Skeletal muscle satellite cell (primary cell): ENCODE data around the gene LTBP2.

Source experiments
- H3K27me3 ChIP-seq: 2 replicates; pipeline ENCODE4 v1.7.0; 2013; ENCODE audit warnings: low read length; ENCODE audit not compliant: control insufficient read depth, insufficient read depth
- H3K36me3 ChIP-seq: 2 replicates; pipeline ENCODE4 v1.7.0; 2013; ENCODE audit warnings: mild to moderate bottlenecking, control low read depth, low read length; ENCODE audit not compliant: insufficient read depth
- H3K4me1 ChIP-seq: 2 replicates; pipeline ENCODE4 v1.7.0; 2013; ENCODE audit warnings: low read length; ENCODE audit not compliant: control insufficient read depth, insufficient read depth
- H3K4me2 ChIP-seq: 2 replicates; pipeline ENCODE4 v1.7.0; 2013; ENCODE audit warnings: mild to moderate bottlenecking, low read length
- H3K4me3 ChIP-seq: 2 replicates; pipeline ENCODE4 v1.7.0; 2013; ENCODE audit warnings: low read length
- H3K9ac ChIP-seq: 2 replicates; pipeline ENCODE4 v1.7.0; 2013; ENCODE audit warnings: mild to moderate bottlenecking, low read depth, low read length, moderate library complexity
- H3K9me3 ChIP-seq: replicated peaks from 2 replicates; pipeline ENCODE4 v1.7.0; 2013; ENCODE audit warnings: mild to moderate bottlenecking, control low read depth, low read length

LTBP2 gene

GRCh38 chr14:74649673-74650072 lies 37.6 kb upstream of the LTBP2 start:
- peaks cover 3% of the 10 kb centered on the region for H3K36me3 ChIP-seq
- no peaks in the 10 kb centered on the region for H3K27me3 ChIP-seq
- H3K9me3 ChIP-seq, result no peaks in the 10 kb centered on the region
- no peak overlapping the region for H3K9ac ChIP-seq
- peaks cover 26% of the 10 kb centered on the region for H3K4me1 ChIP-seq
- H3K4me3 ChIP-seq, result no peak overlapping the region
- no peak overlapping the region for H3K4me2 ChIP-seq

GRCh38 chr14:74649167-74649566 lies 37.1 kb upstream of the LTBP2 start:
- Histone ChIP-seq H3K4me2 (no peak overlapping the region), H3K27me3 (no peaks in the 10 kb centered on the region), H3K4me3 (no peak overlapping the region), H3K4me1 (peaks cover 24% of the 10 kb centered on the region), H3K9me3 (no peaks in the 10 kb centered on the region), H3K9ac (no peak overlapping the region), H3K36me3 (peaks cover 3% of the 10 kb centered on the region)

- Histone ChIP-seq H3K4me2 (no peak overlapping the region), H3K27me3 (no peaks in the 10 kb centered on the region), H3K9me3 (no peaks in the 10 kb centered on the region), H3K36me3 (peaks cover 3% of the 10 kb centered on the region), H3K4me1 (peaks cover 19% of the 10 kb centered on the region), H3K9ac (no peak overlapping the region), H3K4me3 (no peak overlapping the region)
These were observed 36.6 kb upstream of the LTBP2 start for GRCh38 chr14:74648601-74649000.

DNA sequence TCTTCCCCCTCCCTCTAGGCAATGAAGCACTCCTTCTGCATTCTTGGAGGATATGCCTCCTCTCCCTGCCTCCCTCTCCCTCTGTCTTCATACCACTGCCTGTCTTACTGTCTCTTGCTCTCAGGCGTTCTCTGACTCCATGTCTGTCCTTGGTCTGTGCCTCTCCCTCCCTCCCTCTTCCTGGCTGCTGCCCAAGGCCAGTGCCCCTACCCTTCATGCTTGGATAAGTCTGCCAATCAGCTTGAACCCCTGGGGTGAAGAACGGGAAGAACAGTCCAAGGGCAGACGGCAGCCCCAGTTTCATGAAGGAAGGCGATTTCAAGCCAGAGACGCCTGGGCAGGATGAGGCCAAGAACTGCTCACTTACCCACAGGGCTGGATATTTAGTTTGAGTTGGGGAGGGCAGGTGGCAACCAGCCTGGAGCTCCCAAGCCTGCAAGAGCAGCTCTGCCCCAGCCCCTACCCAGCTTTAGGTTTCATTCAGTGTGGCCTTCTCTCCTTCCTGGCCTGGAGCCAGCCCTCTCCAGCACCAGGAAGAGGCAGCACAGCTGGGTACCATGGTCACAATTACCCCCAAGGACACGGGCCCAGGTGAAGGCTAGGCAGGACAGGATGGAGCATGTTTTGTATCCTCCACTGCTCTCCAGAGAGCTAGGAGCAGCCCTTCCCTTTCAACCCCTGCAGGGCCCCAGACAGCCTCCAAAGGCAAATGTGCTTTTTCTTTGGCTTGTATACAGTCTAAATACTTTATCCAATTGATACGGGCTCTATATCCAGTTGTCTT lies 35.8 kb upstream of the LTBP2 start:
- H3K9me3 ChIP-seq, result no peaks in the 10 kb centered on the region
- no peak overlapping the region for H3K9ac ChIP-seq
- H3K36me3 ChIP-seq, result peaks cover 2% of the 10 kb centered on the region
- H3K4me2 ChIP-seq, result no peak overlapping the region
- peaks cover 19% of the 10 kb centered on the region for H3K4me1 ChIP-seq
- no peaks in the 10 kb centered on the region for H3K27me3 ChIP-seq
- H3K4me3 ChIP-seq, result no peak overlapping the region

DNA sequence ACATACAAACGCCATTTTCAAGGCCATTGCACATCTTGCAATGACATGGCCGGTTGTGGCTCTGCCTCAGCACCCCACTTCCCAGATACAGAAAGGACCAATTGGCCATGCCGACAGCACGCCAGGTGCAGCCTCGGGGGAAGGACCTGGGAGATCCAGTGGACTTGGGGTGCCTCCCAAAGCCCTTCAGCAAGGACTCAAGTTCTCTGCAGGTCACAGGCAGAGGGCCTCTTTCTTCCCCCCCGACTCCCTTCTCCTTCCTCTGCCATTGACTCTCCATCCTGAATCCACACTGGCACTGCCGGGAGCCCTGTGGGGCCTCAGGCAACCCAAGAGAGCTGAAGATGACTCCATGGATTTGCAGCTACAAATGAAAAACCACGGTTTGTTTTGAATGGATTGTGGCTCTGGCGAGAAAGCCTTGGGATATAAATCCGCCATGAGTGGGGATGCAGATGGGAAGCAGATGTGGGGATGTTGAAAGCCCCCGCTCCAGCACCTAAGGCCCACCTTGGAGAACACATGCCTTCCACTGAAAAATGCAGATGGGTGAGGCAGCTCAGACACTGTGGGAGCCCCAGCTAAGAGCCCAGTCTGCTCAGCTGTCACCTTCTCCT lies 35.1 kb upstream of the LTBP2 start:
- no peaks in the 10 kb centered on the region for H3K9me3 ChIP-seq
- no peak overlapping the region for H3K9ac ChIP-seq
- peaks cover 19% of the 10 kb centered on the region for H3K4me1 ChIP-seq
- no peaks in the 10 kb centered on the region for H3K36me3 ChIP-seq
- no peak overlapping the region for H3K4me2 ChIP-seq
- H3K4me3 ChIP-seq, result no peak overlapping the region
- no peaks in the 10 kb centered on the region for H3K27me3 ChIP-seq

- peaks cover 19% of the 10 kb centered on the region for H3K4me1 ChIP-seq
- H3K9ac ChIP-seq, result no peak overlapping the region
- H3K27me3 ChIP-seq, result no peaks in the 10 kb centered on the region
- H3K9me3 ChIP-seq, result no peaks in the 10 kb centered on the region
- H3K4me2 ChIP-seq, result no peak overlapping the region
- no peak overlapping the region for H3K4me3 ChIP-seq
- no peaks in the 10 kb centered on the region for H3K36me3 ChIP-seq
These were observed 33.9 kb upstream of the LTBP2 start for GRCh38 chr14:74645756-74646470.

DNA sequence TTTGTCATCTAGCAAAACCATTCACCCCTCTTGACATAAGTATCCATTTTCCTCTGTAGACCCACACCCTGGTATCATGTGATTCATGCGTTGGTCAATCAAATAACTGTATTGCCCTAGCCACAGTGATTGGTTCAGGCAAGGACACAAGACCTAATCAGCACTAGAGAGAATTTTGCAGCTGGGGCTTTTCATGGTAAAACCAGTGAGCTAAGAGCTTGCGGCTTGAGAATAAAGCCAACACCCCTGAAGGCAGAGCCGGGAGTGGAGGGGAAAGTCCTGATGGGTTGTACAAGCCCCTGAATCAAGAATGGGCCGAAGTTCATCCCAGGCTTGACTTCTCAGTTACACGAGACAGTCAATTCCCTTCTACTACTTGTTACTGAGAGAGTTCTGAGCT lies 33.2 kb upstream of the LTBP2 start:
- no peak overlapping the region for H3K4me2 ChIP-seq
- peaks cover 19% of the 10 kb centered on the region for H3K4me1 ChIP-seq
- no peaks in the 10 kb centered on the region for H3K9me3 ChIP-seq
- H3K4me3 ChIP-seq, result no peak overlapping the region
- H3K36me3 ChIP-seq, result no peaks in the 10 kb centered on the region
- H3K9ac ChIP-seq, result no peak overlapping the region
- H3K27me3 ChIP-seq, result no peaks in the 10 kb centered on the region

- Histone ChIP-seq H3K4me3 (no peak overlapping the region), H3K9ac (no peak overlapping the region), H3K36me3 (no peaks in the 10 kb centered on the region), H3K4me2 (no peak overlapping the region), H3K9me3 (no peaks in the 10 kb centered on the region), H3K27me3 (no peaks in the 10 kb centered on the region), H3K4me1 (peaks cover 3% of the 10 kb centered on the region)
These were observed 29.8 kb upstream of the LTBP2 start for GRCh38 chr14:74641601-74642391.

DNA sequence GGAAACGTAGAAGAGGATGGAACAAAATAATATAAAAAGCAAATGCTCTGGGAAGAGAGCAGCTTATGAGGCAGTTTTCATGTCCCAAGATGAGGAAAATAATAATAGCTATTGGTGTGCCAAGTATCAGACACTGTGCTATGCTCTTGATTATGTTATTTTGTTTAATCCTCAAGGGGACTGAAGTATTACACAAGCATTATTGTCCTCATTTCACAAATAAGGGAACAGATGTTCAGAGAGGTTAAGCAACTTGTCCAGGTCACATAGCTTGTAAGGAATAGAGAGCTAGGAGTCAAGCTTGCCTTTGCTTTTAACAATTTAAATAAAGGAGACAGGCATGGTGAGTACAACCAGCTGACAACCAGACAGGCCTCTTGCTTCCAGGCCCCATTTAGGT lies 26.9 kb upstream of the LTBP2 start:
- Histone ChIP-seq H3K9me3 (no peaks in the 10 kb centered on the region), H3K4me3 (no peak overlapping the region), H3K27me3 (no peaks in the 10 kb centered on the region), H3K4me2 (no peak overlapping the region), H3K4me1 (peaks cover 10% of the 10 kb centered on the region), H3K9ac (no peak overlapping the region), H3K36me3 (no peaks in the 10 kb centered on the region)

- Histone ChIP-seq H3K9ac (no peak overlapping the region), H3K27me3 (no peaks in the 10 kb centered on the region), H3K4me2 (no peak overlapping the region), H3K4me1 (peaks cover 10% of the 10 kb centered on the region), H3K36me3 (no peaks in the 10 kb centered on the region), H3K9me3 (no peaks in the 10 kb centered on the region), H3K4me3 (no peak overlapping the region)
These were observed 26.0 kb upstream of the LTBP2 start for GRCh38 chr14:74638066-74638465.

DNA sequence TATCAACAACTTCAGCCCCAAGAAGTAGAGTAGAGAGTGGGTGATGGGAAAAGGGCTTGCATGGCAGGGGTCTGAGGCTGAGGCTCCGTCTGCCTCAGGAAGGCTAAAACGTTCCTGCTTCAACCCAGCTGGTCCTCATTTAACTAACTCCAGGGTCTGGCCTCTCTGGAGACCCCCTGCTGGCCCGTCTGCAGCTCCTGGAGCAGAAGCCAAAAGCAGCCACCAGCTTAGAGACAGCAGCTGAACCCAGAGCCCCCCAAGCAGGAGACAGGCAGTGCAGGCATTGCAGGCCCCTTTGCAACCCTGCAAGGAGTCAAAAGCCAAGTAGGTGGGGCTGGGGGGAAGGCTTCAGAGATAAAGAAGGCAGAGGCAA lies 25.1 kb upstream of the LTBP2 start:
- Histone ChIP-seq H3K9ac (no peak overlapping the region), H3K4me1 (peaks cover 13% of the 10 kb centered on the region), H3K9me3 (no peaks in the 10 kb centered on the region), H3K27me3 (no peaks in the 10 kb centered on the region), H3K4me3 (no peak overlapping the region), H3K4me2 (no peak overlapping the region), H3K36me3 (no peaks in the 10 kb centered on the region)
